G401 (cell line): Measurements from ENCODE around the gene PATL1. TPM values are rescaled to one million over a fixed set of nuclear protein-coding genes. Genes with fewer than 3 reads are reported as not detected.
A peak's percentile ranks its signal among the peaks of the same experiment; 100 is the strongest.
"Not testable (repeated sequence)": the region's sequence is repeated elsewhere in the genome, so short reads cannot be mapped to it uniquely, and the experiment has no call there.

Source experiments
- DNase-seq: peaks from one replicate; pipeline ENCODE4 v3.0.0-alpha.2; 2015; ENCODE audit warnings: low spot score
- in situ Hi-C: cut with HindIII; loops from 2 replicates; pipeline ENCODE4 v1.10.0; 2016; ENCODE audit warnings: low sequenced_read_pairs, mixed read lengths
- total RNA-seq: library from RNA; depleted of rRNA; stranded (reverse); fragments of >200 nt; shearing (Covaris generic); gene quantifications from 2 replicates; pipeline ENCODE4 v1.2.3, GENCODE V29; 2014

The PATL1 gene
- total RNA-seq, 1 experiment from 2014 or later, result 23.1 TPM

DNA sequence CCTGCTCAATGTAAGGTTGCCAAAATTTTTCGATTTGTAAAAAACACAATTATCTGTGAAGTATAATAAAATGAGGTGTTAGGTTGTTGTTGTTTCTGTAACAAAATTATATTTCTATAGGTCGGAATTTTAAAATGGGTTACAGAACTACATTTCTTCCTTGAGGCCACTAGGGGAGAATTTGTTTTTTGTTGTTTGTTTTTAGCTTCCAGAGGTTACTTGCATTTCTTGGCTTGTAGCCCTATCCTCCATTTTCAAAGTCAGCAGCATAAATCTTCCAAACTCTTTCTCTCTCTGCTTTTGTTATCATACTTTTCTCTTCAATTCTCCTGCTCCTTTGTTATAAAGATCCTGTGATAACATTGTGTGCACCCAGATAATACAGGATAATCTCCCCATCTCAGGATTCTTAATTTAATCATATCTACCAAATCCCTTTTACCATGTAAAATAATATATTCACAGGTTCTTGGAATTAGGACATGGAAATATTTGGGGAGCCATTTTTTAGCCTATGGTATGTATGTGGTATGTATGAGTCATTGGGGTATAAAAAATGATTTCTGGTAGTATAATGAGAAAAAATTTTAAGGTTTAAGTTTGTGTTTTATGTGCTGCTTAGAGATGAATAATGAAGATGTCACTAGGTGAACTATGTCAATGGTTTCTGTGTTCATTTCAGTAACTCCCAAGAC, 9.4 kb upstream of the PATL1 start:
- in situ Hi-C loops, result no loop called here
- no peak for DNase-seq

DNA sequence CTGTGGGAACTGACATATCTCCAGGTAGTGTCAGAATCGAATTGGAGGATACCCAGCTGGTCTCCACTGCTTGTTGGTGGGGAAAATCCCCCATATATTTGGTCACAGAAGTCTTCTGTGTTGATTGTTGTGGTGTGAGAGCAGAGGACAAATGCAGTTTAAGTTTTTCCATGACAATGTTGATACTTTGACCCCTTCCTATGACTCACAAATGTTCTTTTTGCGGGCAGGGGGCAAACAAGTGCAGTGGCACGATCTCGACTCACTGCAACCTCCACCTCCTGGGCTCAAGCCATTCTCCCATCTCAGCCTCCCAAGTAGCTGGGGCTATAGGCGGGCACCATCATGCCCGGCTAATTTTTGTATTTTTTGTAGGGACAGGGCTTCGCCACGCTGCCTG, 7.4 kb upstream of the PATL1 start:
- no peak for DNase-seq
- in situ Hi-C loops, result no loop called here

DNA sequence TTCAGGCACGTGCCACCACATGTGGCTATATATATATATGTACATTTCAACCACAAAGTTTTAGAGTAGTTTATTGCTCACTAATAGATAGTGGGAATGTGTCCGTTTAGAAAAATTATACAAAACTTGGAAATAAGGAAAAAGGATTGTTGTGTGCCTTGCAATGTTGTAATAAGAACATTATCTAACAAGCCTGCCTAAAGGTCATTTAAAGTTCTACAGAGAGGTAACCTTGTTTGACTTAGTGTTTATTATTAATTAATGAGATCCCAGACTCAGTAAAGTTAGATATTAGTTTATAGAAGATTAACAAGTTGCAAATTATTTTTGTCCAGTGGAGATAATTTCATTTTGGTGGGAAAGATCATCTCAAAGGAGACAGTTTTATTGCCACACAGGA, 5.5 kb upstream of the PATL1 start:
- no peak for DNase-seq
- in situ Hi-C loops, result no loop called here

DNA sequence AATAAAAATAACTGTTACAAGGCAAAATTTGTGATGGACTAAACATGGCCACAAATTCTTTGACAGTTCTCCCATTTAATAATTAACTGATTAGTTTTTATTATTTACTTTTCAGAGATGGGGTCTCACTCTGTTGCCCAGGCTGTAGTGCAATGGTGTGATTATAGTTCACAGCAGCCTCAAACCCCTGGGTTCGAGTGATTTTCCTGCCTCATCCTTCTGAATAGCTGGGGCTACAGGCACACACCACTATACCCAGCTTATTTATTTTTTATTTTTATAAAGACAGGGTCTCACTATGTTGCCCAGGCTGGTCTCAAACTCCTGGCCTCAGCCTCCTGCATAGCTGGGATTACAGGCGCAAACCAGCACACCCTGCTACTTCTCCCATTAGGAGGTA, 4.5 kb upstream of the PATL1 start:
- in situ Hi-C loops, result no loop called here
- DNase-seq, result no peak

DNA sequence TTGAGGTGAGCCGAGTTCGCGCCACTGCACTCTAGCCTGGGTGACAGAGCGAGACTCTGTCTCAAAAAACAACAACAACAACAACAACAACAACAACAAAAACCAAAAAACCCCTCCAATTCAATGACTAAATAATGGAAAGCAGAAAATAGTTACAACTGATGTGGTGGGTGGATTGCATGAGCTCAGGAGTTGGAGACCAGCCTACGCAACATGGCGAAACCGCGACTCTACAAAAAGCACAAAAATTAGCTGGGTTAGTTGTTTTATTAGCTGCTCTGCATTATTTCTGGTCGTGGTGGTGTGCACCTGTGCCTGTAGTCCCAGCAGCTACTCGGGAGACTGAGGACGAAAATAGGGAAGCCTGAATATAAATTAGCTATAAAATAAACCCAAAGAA, 2.6 kb upstream of the PATL1 start:
- in situ Hi-C loops, result no loop called here
- DNase-seq, result no peak

DNA sequence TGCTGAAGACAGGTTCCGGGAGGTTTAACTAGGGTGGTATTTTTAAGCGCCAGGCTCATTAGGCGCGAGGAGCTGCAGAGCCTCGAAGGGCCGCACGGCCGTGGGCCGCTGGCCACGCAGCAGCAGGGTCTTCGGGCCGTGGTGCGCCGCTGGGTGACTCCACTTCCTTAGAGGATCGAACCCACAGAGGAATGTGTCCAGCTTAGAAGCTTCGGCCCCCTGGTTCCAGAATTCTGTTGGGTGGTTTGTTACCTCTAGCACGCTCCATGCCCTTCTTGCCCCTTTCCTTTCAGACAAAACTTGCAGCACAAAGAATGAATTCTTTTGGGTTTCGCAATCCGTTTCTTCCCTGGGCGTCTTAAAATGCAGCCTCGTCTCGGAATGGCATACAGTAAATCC, 773 bp upstream of the PATL1 start:
- no peak for DNase-seq
- in situ Hi-C loops, result no loop called here

DNA sequence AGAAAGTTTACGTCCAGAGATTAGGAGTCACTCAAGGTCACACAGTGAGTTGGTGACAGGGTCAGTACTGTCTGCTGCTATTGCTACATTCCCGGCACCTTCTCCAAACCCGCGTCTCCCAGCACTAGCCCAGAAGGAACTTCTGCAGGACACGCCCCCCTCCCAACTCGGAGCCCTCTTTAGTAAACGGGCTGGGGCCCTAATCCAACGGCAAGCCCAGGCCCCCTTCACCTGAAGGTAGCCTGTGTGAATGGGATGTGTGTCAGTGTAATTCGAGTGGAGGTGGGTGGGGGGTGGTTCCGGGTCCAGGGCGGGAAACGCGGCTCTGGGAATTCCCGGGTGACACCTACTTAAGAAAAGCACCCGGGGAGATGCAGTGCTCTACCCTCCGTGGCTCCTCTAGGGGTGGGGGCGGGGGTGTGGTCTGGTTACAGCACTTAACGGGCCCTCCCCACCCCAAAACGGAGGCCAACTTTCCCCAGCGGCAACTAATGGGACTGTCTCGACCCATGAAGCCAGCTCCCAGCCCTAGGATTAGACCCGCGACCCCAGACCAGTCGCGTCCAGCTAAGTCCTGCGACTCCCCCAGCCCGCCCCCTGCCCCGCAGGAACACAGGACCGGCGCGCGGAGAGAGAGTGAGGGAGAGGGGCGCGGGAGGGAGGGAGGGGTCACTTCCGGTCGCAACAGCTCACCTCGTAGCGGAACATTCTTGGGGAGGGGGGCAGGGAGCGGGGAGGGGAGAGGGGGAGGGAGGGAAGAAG, 468 bp downstream of the PATL1 start:
- DNase-seq, result peak; percentile 19
- in situ Hi-C loops, result no loop called here

DNA sequence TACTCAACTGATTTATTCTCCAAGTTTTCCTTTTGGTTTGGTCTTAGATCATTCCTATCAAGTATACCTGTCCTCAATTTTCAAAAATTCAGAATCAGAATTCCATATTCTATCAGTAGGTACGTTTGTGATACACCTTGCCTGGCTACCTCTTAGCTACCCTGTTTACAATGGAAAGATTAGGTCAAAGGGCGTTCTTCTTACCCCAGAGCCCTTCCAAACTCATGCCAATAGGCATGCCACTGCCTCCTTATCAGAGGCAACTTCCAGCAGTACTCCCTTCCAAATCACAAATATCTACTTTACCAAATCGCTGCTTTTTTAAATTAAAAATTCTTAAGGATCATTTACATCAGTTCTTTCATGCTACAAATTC, 1.0 kb downstream of the PATL1 start:
- no peak for DNase-seq
- in situ Hi-C loops, result no loop called here

DNA sequence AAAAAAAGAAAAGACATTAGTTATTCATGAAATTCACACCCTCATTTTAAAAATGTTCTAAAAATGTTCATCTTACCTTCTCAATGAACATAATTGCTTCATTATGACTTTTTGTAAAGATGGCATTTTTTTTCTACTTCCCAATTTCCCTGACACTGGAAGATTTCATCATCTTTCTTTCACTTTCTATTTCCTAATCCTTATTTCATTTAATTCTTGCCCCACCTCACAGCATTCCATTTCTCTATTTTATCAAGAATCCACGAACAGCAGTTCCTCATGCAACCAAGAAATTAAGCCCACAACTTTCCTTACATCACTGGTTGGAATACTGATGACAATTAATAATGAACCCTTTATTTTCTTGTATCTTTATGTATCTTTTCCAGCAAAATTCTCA, 1.9 kb downstream of the PATL1 start:
- in situ Hi-C loops, result no loop called here
- no peak for DNase-seq

DNA sequence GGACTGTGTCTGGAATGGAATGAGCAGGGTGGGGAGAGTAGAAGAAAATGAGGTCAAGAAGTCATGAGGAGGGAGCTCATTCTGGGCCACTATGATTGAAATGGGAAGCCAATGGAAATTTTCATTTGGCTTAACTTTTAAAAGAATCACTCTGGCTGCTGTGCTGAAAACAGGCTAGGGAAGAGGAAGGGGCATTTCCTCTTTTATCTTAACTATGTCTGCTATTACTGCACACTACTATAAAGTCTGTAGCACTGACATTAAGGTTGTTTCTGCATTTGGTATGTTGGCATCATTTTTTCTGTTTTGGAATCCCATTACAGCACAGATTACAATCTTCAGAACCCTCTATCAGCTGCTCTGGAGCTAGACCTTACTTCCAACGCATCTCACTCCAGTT, 8.2 kb downstream of the PATL1 start:
- DNase-seq, result no peak
- in situ Hi-C loops, result no loop called here

DNA sequence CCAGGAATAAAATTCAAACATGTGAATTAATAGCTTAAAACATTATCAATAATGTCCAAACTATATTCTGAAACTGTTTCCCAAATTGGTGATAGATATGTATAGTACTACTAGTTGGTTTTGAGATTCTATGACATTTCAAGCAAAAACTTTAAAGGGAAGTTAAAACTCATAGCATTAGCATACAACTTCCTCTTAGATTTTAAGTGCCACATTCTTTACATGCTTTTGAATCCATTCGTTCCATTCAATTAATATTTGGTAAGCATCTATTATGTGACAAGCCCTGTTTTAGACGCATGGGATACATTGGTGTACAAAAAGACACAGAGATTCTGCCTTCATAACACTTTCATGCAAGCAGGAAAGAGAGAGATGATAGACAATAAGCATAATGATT, 8.9 kb downstream of the PATL1 start:
- DNase-seq, result no peak
- in situ Hi-C loops, result no loop called here

DNA sequence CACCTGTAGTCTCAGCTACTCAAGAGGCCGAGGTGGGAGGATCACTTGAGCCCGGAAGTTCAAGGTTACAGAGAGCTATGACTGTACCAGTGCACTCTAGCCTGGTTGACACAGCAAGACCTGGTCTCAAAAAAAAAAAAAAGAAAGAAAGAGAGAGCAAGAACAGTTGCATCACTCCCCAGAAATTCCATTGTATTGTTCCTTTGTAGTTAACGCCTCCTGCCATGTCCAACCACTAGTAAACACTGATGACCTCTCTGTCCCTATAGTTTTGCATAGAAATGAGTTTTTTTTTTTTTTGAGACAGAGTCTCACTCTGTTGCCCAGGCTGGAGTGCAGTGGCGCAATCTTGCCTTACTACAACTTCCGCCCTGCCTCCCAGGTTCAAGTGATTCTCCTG, 10.8 kb downstream of the PATL1 start:
- no peak for DNase-seq
- in situ Hi-C loops, result no loop called here

DNA sequence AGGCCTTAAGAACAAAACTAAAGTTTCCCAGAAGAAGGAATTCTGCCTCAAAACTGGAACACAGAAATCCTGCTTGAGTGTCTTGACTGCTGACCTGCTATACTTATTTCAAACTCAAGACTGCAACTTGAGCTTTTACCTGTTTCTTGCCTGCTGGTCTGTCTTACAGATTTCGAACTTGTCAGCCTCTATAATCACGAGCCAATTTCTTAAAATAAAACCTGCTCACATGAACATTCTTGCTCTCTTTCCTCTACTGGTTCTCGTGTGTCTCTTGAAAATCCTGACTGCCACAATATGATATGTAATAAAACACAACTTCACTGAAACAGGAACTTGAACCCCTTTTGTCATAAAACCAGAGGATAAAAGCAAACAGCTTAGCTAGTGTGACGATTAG, 13.9 kb downstream of the PATL1 start:
- in situ Hi-C loops, result no loop called here
- no peak for DNase-seq

DNA sequence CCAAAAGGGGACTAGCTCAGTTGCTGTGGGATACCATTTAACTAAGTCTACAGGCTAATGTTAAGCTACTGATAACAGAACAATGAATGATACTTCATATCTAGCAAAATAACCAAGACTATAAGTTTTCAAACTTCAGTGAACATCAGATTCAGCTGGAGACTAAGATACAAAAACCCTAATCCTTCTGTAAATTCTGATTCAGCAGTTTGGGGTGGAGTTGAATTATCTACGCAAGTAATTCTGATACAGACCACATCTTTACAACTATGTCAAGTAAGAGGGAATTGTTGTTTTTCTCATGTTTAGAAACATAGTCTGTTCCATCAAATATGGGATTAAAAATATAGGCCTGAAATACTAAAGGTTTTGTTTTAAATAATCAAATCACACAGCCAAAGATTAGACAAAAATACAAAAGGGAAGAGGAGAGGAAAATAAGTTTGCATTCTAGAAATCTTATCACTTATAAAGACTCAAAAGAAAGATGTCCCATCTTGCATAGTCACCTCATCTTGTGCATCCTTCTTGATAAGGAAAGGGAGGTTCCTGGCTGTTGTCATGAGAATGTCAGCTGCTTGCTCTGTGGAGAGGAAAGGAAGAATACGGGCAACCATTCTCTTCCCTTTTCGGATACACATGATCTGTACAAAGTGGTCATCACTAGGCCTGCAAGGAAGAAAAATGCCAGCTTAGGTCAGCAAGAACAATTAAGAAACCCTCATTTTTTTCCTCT, 21.4 kb downstream of the PATL1 start:
- DNase-seq, result no peak
- in situ Hi-C loops, result no loop called here

DNA sequence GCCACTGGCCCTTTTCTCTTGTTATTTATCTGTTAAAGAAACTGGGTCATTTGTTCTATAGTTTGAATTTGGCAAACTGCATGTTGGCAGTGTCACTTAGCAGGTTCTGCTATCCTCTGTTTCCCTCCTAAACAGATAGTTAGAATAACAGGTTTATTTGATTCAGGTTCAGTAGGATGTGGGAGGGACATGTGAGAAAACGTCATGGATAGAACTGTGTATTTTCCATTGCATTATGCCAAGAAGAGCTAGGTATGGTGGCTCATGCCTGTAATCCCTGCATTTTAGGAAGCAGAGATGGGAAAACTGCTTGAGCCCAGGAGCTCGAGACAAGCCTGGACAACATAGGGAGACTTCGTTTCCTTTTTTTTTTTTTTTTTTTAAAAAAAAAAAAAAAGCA, 24.3 kb downstream of the PATL1 start:
- DNase-seq, result no peak
- in situ Hi-C loops, result no loop called here

DNA sequence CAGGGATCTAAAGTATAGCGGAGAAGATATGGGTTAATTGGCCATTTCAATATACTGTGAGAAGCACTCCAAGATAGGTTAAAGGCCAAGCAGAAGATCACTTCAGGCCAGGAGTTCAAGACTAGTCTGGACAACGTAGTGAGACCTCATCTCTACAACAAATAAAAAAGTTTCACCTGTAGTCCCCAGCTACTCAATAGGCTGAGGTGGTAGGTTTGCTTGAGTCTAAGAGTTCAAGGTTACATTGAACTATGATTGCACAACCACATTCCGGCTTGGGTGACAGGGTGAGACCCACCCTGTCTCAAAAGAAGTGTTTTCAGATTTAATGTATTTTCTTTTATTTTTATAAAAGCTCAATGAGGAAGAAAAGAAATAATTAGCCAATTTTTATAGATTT, 25.4 kb downstream of the PATL1 start:
- no peak for DNase-seq
- in situ Hi-C loops, result no loop called here

DNA sequence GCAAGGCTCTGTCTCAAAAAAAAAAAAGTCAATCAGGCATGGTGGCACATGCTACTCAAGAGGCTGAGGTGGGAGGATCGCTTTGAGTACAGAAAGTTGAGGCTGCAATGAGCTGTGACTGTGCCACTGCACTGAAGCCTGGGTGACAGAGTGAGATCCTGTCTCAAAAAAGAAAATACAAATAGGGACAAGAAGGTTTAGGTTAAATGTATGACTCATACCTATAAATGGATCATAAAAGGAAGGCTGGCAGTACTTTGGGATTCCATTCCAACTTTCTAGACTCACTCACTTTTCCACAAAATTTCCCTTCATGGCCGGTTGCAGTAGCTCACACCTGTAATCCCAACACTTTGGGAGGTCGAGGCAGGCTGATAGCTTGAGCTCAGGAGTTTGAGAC, 27.7 kb downstream of the PATL1 start:
- no peak for DNase-seq
- in situ Hi-C loops, result no loop called here

DNA sequence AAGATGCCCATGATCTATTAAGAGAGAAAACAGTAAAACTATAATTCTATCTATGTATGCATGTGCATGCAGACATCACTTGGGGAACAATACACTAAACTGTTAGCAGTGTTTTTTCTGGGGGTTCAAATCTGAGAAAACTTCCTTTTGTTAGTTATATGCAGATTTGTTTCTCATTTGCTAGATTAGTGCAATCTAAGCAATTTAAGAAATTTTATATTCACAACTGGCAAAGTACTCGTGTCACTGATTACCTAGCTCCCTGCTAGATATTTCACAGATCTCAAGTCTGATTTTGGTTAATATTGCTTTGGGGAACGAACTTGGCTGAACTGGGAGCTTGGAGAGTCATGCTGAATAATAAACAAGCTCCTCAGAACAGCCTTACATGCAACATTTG, 38.3 kb downstream of the PATL1 start:
- no peak for DNase-seq
- in situ Hi-C loops, result no loop called here

DNA sequence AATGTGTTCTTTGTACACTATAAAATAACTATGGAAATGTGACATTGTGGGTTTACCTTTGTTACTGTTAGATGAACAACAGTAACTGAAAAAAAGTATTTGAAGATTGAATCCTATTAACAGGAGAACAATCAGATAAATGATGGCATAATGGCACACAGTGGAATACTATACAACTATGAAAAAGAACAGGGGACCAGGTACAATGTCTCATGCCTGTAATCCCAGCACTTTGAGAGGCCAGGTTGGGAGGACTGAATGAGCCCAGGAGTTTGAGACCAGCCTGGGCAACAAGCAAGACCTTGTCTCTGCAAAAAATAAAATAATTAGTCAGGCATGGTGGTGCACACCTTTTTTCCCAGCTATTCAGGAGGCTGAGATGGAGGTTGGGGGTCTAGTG, 38.8 kb downstream of the PATL1 start:
- DNase-seq, result no peak
- in situ Hi-C loops, result no loop called here

DNA sequence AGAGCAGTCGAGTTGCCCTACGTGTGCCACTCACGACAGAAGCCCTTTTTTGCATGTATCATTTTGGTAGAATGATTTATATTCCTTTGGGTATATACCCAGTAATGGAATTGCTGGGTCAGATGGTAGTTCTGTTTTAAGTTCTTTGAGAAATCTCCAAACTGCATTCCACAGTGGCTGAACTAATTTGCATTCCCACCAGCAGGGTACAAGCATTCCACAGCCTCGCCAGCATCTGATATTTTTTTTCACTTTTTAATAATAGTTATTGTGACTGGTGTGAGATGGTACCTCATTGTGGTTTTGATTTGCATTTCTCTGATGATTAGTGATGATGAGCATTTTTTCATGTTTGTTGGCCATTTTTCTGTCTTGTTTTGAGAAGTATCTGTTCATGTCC, 41.9 kb downstream of the PATL1 start:
- in situ Hi-C loops, DNase-seq: not testable (repeated sequence)

DNA sequence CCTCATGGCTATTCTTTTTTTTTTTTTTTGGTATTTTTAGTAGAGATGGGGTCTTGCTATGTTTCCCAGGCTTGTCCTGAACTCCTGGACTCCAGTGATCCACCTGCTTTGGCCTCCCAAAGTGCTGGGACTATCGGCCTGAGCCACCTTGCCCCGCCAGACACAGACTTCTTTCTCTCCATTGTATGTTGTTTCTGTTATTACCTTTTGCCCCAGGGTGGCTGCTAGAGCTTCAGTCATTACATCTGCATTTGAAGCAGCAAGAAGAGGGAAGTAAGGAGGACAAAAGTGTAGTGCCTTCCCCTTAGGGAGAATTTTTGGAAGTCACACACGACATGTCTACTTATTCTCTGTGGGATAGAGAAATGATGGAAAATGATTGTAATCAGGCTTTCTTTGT, 43.1 kb downstream of the PATL1 start:
- in situ Hi-C loops, result no loop called here
- DNase-seq, result no peak
